ENCODE data around the gene TH. TPM values are rescaled to one million over a fixed set of nuclear protein-coding genes. Genes with fewer than 3 reads are reported as not detected.

TH gene
- total RNA-seq, 1 donor, result not detected

- H2AFZ ChIP-seq (ENCODE audit: low read length), result no peak overlapping the region
- no peak overlapping the region for H3K4me3 ChIP-seq (ENCODE audit: insufficient read depth, low read length)
- peaks cover 5% of the 10 kb centered on the region for H3K27me3 ChIP-seq (ENCODE audit: insufficient read depth, low read length)
- no peak overlapping the region for H3K4me2 ChIP-seq (ENCODE audit: insufficient read depth, low read length)
- peak; percentile 80 for DNase-seq (ENCODE audit: insufficient read length, low spot score, missing footprints)
- TF ChIP-seq CTCF (IDR thresholded peaks at IDR 0.05; ENCODE audit: extremely low read depth, low read depth, low read length), result no peak
- no peak overlapping the region for H3K27ac ChIP-seq (ENCODE audit: low read depth, low read length)
- no peaks in the 10 kb centered on the region for H3K79me2 ChIP-seq (ENCODE audit: insufficient read depth, low read length)
- no peaks in the 10 kb centered on the region for H3K36me3 ChIP-seq (ENCODE audit: insufficient read depth, low read length)
- no peaks in the 10 kb centered on the region for H4K20me1 ChIP-seq (ENCODE audit: insufficient read depth, low read length)
- peaks cover 2% of the 10 kb centered on the region for H3K9me3 ChIP-seq (ENCODE audit: low read depth, low read length)
- no peaks in the 10 kb centered on the region for H3K4me1 ChIP-seq (ENCODE audit: insufficient read depth, low read length)
Measured at GRCh38 chr11:2207773-2208621, 36.4 kb upstream of the TH start.

- no peak for TF ChIP-seq CTCF (IDR thresholded peaks at IDR 0.05; ENCODE audit: extremely low read depth, low read depth, low read length)
Measured at GRCh38 chr11:2207212-2207611, 35.6 kb upstream of the TH start.

GRCh38 chr11:2205981-2206690 is 34.5 kb upstream of the TH start:
- Histone ChIP-seq H3K9me3 (ENCODE audit: low read depth, low read length) (peaks cover 2% of the 10 kb centered on the region), H3K4me1 (ENCODE audit: insufficient read depth, low read length) (no peaks in the 10 kb centered on the region), H3K36me3 (ENCODE audit: insufficient read depth, low read length) (no peaks in the 10 kb centered on the region), H3K27ac (ENCODE audit: low read depth, low read length) (no peak overlapping the region), H3K4me3 (ENCODE audit: insufficient read depth, low read length) (no peak overlapping the region), H4K20me1 (ENCODE audit: insufficient read depth, low read length) (no peaks in the 10 kb centered on the region), H3K27me3 (ENCODE audit: insufficient read depth, low read length) (peaks cover 5% of the 10 kb centered on the region), H3K4me2 (ENCODE audit: insufficient read depth, low read length) (no peak overlapping the region), H2AFZ (ENCODE audit: low read length) (no peak overlapping the region), H3K79me2 (ENCODE audit: insufficient read depth, low read length) (no peaks in the 10 kb centered on the region)
- TF ChIP-seq CTCF (IDR thresholded peaks at IDR 0.05; ENCODE audit: extremely low read depth, low read depth, low read length), result no peak
- peak; percentile 66 for DNase-seq (ENCODE audit: insufficient read length, low spot score, missing footprints)

More at GRCh38 chr11:2207212-2207611, 35.6 kb upstream of the TH start:
- H3K4me1 ChIP-seq (ENCODE audit: insufficient read depth, low read length), result no peaks in the 10 kb centered on the region
- no peak overlapping the region for H3K4me3 ChIP-seq (ENCODE audit: insufficient read depth, low read length)
- H3K79me2 ChIP-seq (ENCODE audit: insufficient read depth, low read length), result no peaks in the 10 kb centered on the region
- H4K20me1 ChIP-seq (ENCODE audit: insufficient read depth, low read length), result no peaks in the 10 kb centered on the region
- peaks cover 5% of the 10 kb centered on the region for H3K27me3 ChIP-seq (ENCODE audit: insufficient read depth, low read length)
- H3K27ac ChIP-seq (ENCODE audit: low read depth, low read length), result no peak overlapping the region
- H3K4me2 ChIP-seq (ENCODE audit: insufficient read depth, low read length), result no peak overlapping the region
- no peaks in the 10 kb centered on the region for H3K36me3 ChIP-seq (ENCODE audit: insufficient read depth, low read length)
- H2AFZ ChIP-seq (ENCODE audit: low read length), result no peak overlapping the region
- DNase-seq (ENCODE audit: insufficient read length, low spot score, missing footprints), result no peak
- peaks cover 2% of the 10 kb centered on the region for H3K9me3 ChIP-seq (ENCODE audit: low read depth, low read length)

- H3K4me3 ChIP-seq (ENCODE audit: insufficient read depth, low read length), result no peak overlapping the region
- peaks cover 2% of the 10 kb centered on the region for H3K9me3 ChIP-seq (ENCODE audit: low read depth, low read length)
- H3K79me2 ChIP-seq (ENCODE audit: insufficient read depth, low read length), result no peaks in the 10 kb centered on the region
- H2AFZ ChIP-seq (ENCODE audit: low read length), result no peak overlapping the region
- H4K20me1 ChIP-seq (ENCODE audit: insufficient read depth, low read length), result no peaks in the 10 kb centered on the region
- peaks cover 5% of the 10 kb centered on the region for H3K27me3 ChIP-seq (ENCODE audit: insufficient read depth, low read length)
- H3K4me2 ChIP-seq (ENCODE audit: insufficient read depth, low read length), result no peak overlapping the region
- peak; percentile 45 for DNase-seq (ENCODE audit: insufficient read length, low spot score, missing footprints)
- H3K27ac ChIP-seq (ENCODE audit: low read depth, low read length), result no peak overlapping the region
- no peaks in the 10 kb centered on the region for H3K4me1 ChIP-seq (ENCODE audit: insufficient read depth, low read length)
- no peak for TF ChIP-seq CTCF (IDR thresholded peaks at IDR 0.05; ENCODE audit: extremely low read depth, low read depth, low read length)
- no peaks in the 10 kb centered on the region for H3K36me3 ChIP-seq (ENCODE audit: insufficient read depth, low read length)
Measured at GRCh38 chr11:2205214-2205720, 33.7 kb upstream of the TH start.

Data from osteoblast (primary cell).